K562 (cell line): ENCODE measurements around the gene CHRNB1. TPM values are rescaled to one million over a fixed set of nuclear protein-coding genes. Genes with fewer than 3 reads are reported as not detected.
A peak's percentile ranks its signal among the peaks of the same experiment; 100 is the strongest.

Source experiments
- CTCFL ChIP-seq: IDR thresholded peaks from 2 replicates; pipeline ENCODE4 v1.6.1; 2011; ENCODE audit warnings: borderline replicate concordance, low read depth, mild to moderate bottlenecking, moderate library complexity, low read length; ENCODE audit not compliant: insufficient read depth, poor library complexity, severe bottlenecking
- FOXA1 ChIP-seq: fragments of 450-650 bp; IDR thresholded peaks from 2 replicates; pipeline ENCODE4 v1.6.1; 2016; ENCODE audit warnings: mild to moderate bottlenecking, borderline replicate concordance
- HINFP ChIP-seq: fragments of 450-650 bp; conservative IDR thresholded peaks from 2 replicates; pipeline ENCODE4 v1.6.1; 2016; ENCODE audit warnings: missing genetic modification characterization, low read depth, mild to moderate bottlenecking, control low read depth, missing compliant biosample characterization
- HNRNPH1 ChIP-seq: fragments of 200-400 bp; formaldehyde crosslinking; optimal IDR thresholded peaks from 2 replicates; pipeline ENCODE3; 2017; ENCODE audit warnings: low read depth, mild to moderate bottlenecking, low read length, moderate library complexity
- IFI16 ChIP-seq: fragments of 250-450 bp; sonication (Bioruptor Pico); IDR thresholded peaks from 2 replicates; pipeline ENCODE4 v2.1.2; 2022; ENCODE audit warnings: mild to moderate bottlenecking, inconsistent platforms
- IRF1 ChIP-seq: sonication (generic); formaldehyde crosslinking; IDR thresholded peaks from 2 replicates; pipeline ENCODE4 v1.8.0; 2022; ENCODE audit warnings: missing genetic modification reagents, mild to moderate bottlenecking, borderline replicate concordance
- MCM5 ChIP-seq: fragments of 450-650 bp; IDR thresholded peaks from 2 replicates; pipeline ENCODE4 v1.6.1; 2016; ENCODE audit warnings: low read depth
- NEUROD1 ChIP-seq: fragments of 150-350 bp; IDR thresholded peaks from 2 replicates; pipeline ENCODE4 v1.6.1; 2014; ENCODE audit warnings: borderline replicate concordance, low read length, low read depth; ENCODE audit not compliant: partially characterized antibody
- PREB ChIP-seq: sonication (generic); formaldehyde crosslinking; IDR thresholded peaks from 2 replicates; pipeline ENCODE4 v1.8.1; 2023; ENCODE audit warnings: mild to moderate bottlenecking, missing genetic modification reagents
- PRMT5 ChIP-seq: sonication (generic); formaldehyde crosslinking; IDR thresholded peaks from 2 replicates; pipeline ENCODE4 v1.5.0; 2020; ENCODE audit warnings: missing genetic modification reagents
- SAFB2 ChIP-seq: fragments of 200-400 bp; formaldehyde crosslinking; IDR thresholded peaks from 2 replicates; pipeline ENCODE4 v1.6.1; 2018; ENCODE audit warnings: borderline replicate concordance, low read length, low read depth, moderate library complexity; ENCODE audit not compliant: severe bottlenecking
- ZNF146 ChIP-seq: IDR thresholded peaks from one replicate; pipeline ENCODE4 v1.6.1; 2018; ENCODE audit warnings: missing compliant biosample characterization; ENCODE audit not compliant: unreplicated experiment
- ZNF280A ChIP-seq: fragments of 450-650 bp; IDR thresholded peaks from 2 replicates; pipeline ENCODE4 v1.6.1; 2018; ENCODE audit warnings: mild to moderate bottlenecking, low read depth; ENCODE audit not compliant: partially characterized antibody
- ZNF561 ChIP-seq: fragments of 450-650 bp; formaldehyde crosslinking; conservative IDR thresholded peaks from 2 replicates; pipeline ENCODE4 v1.4.0; 2020; ENCODE audit warnings: mild to moderate bottlenecking, moderate library complexity
- polyA plus RNA-seq, 8 experiments: library from polyadenylated mRNA; depleted of rRNA in 4 of 8; stranded (reverse) in 5 of 8; unstranded in 3 of 8; fragments of >200 nt; fragmentation: Nextera tagmentation in 2 of 8; fragmentation: Illumina TruSeq in 1 of 8; extraction: Ambion mirVana in 2 of 8; extraction: Trizol in 1 of 8; gene quantifications; 2 replicates each; pipeline versions ENCODE4 v1.2.1 to v1.2.3, GENCODE V29; 2011 to 2014; ENCODE audit warnings: inconsistent platforms in 1 of 8, missing spikeins in 1 of 8
- total RNA-seq, 7 experiments: library from RNA; depleted of rRNA in 6 of 7; stranded (reverse); fragments of >200 nt in 6 of 7; fragmentation: Illumina TruSeq in 2 of 7; extraction: Trizol in 2 of 7; gene quantifications; 2 replicates each; pipeline versions ENCODE4 v1.2.1 to v1.2.3, GENCODE V29; 2011 to 2021; ENCODE audit warnings: low replicate concordance in 1 of 7

The CHRNB1 gene
- total and polyA plus RNA-seq, 9 of the 15 experiments (the other 6 are each of a cell fraction or from before 2014, with no cell fraction given) = 4.7 to 12.3 (median 6.8) TPM

GRCh38 chr17:7403977-7404736 lies 40.7 kb upstream of the CHRNB1 start, which contains the start of gene TMEM256 (continued):
- peak; percentile 41 for TF ChIP-seq CTCFL
- no peak for TF ChIP-seq HNRNPH1
- no peak for TF ChIP-seq IFI16
- no peak for TF ChIP-seq MCM5
- no peak for TF ChIP-seq PREB (CRISPR knock-in tag)
- TF ChIP-seq NEUROD1 = peak; percentile 57
- no peak for TF ChIP-seq ZNF146 (CRISPR knock-in tag)
- TF ChIP-seq HINFP (tag) = no peak
- TF ChIP-seq SAFB2 = no peak
- no peak for TF ChIP-seq FOXA1
- no peak for TF ChIP-seq PRMT5 (CRISPR knock-in tag)
- TF ChIP-seq ZNF561 = no peak
- no peak for TF ChIP-seq ZNF280A
- TF ChIP-seq IRF1 (CRISPR knock-in tag) = no peak
